HEK293 (cell line): ENCODE results near the gene LIN54.

Source experiments
- CTCF ChIA-PET: fragments of 350-600 bp; formaldehyde crosslinking; extraction: SDS; loops from one replicate; lab custom pipeline; 2021; ENCODE audit warnings: antibody characterized with exemption; lab: Yijun Ruan, JAX
- POLR2A ChIA-PET: fragments of 300-600 bp; formaldehyde crosslinking; extraction: SDS; loops from one replicate; lab custom pipeline; 2020; ENCODE audit warnings: antibody characterized with exemption, inconsistent platforms; lab: Yijun Ruan, JAX
- H3K27ac ChIP-seq: fragments of 200-500 bp; sonication (Bioruptor generic); 2 replicates; pipeline ENCODE4 v1.5.1; 2014; ENCODE audit warnings: low read depth, low read length, control low read depth, inconsistent platforms; ENCODE audit errors: extremely low read depth
- H3K36me3 ChIP-seq, 2 experiments: fragments of 200-500 bp in 1 of 2; sonication (Bioruptor generic) in 1 of 2; 1 replicate in 1 of 2; 2 replicates in 1 of 2; pipeline ENCODE4 v1.5.1; 2014 to 2017; ENCODE audit warnings: inconsistent platforms in 2 of 2, low read length in 2 of 2; ENCODE audit not compliant: control insufficient read depth in 2 of 2, insufficient read depth in 1 of 2
- H3K4me1 ChIP-seq: fragments of 200-500 bp; sonication (Bioruptor generic); 2 replicates; pipeline ENCODE4 v1.5.1; 2014; ENCODE audit warnings: mild to moderate bottlenecking, low read length, inconsistent platforms; ENCODE audit not compliant: control insufficient read depth, insufficient read depth
- H3K4me3 ChIP-seq: 2 replicates; pipeline ENCODE4 v1.5.1; 2011; ENCODE audit warnings: low read depth, mild to moderate bottlenecking, control low read depth, low read length, moderate library complexity
- H3K9me3 ChIP-seq: fragments of 200-500 bp; sonication (Bioruptor generic); 2 replicates; pipeline ENCODE4 v1.5.1; 2014; ENCODE audit warnings: low read depth, low read length, inconsistent platforms; ENCODE audit not compliant: control insufficient read depth, insufficient read depth
- INSM2 ChIP-seq: fragments of 450-650 bp; formaldehyde crosslinking; IDR thresholded peaks from 2 replicates; pipeline ENCODE4 v1.5.1; 2016; ENCODE audit warnings: missing biosample characterization, missing genetic modification characterization
- MZF1 ChIP-seq: fragments of 450-650 bp; formaldehyde crosslinking; IDR thresholded peaks from 2 replicates; pipeline ENCODE4 v1.5.1; 2017; ENCODE audit warnings: missing biosample characterization, missing genetic modification characterization, borderline replicate concordance
- OSR2 ChIP-seq: fragments of 450-650 bp; formaldehyde crosslinking; IDR thresholded peaks from 2 replicates; pipeline ENCODE4 v1.5.1; 2016; ENCODE audit warnings: missing biosample characterization, missing genetic modification characterization
- ZFP41 ChIP-seq: fragments of 450-650 bp; formaldehyde crosslinking; IDR thresholded peaks from 2 replicates; pipeline ENCODE4 v1.5.1; 2016; ENCODE audit warnings: missing biosample characterization, missing genetic modification characterization, borderline replicate concordance
- ZNF18 ChIP-seq: fragments of 450-650 bp; formaldehyde crosslinking; IDR thresholded peaks from 2 replicates; pipeline ENCODE4 v1.5.1; 2016; ENCODE audit warnings: missing biosample characterization, missing genetic modification characterization
- ZNF423 ChIP-seq: fragments of 450-650 bp; formaldehyde crosslinking; IDR thresholded peaks from 2 replicates; pipeline ENCODE4 v1.5.1; 2016; ENCODE audit warnings: missing biosample characterization, missing genetic modification characterization
- ZNF518A ChIP-seq: fragments of 450-650 bp; formaldehyde crosslinking; conservative IDR thresholded peaks from 2 replicates; pipeline ENCODE4 v1.5.1; 2016; ENCODE audit warnings: low read depth, missing biosample characterization, missing genetic modification characterization
- TF ChIP-seq, protein P1 (sequence below): fragments of 450-650 bp; formaldehyde crosslinking; IDR thresholded peaks from 2 replicates; pipeline ENCODE4 v1.5.1; 2016; ENCODE audit warnings: missing biosample characterization, missing genetic modification characterization
- TF ChIP-seq, protein P2 (sequence below): fragments of 450-650 bp; formaldehyde crosslinking; IDR thresholded peaks from 2 replicates; pipeline ENCODE4 v1.5.1; 2016; ENCODE audit warnings: missing biosample characterization, missing genetic modification characterization
- TF ChIP-seq, protein P3 (sequence below): fragments of 450-650 bp; formaldehyde crosslinking; IDR thresholded peaks from 2 replicates; pipeline ENCODE4 v1.5.1; 2016; ENCODE audit warnings: missing biosample characterization, missing genetic modification characterization

LIN54 gene

GRCh38 chr4:82968972-82969371 lies 41.7 kb downstream of the LIN54 start:
- ChIA-PET POLR2A (no interaction called here), CTCF (interaction anchor here (0.8 kb wide), 1 partner anchor 12 kb away, joined by 4 read pairs; no protein-coding TSS in a partner anchor)
- Histone ChIP-seq H3K27ac (no peak overlapping the region), H3K36me3 (peaks cover 6 to 45% of the 10 kb centered on the region in 2 experiments), H3K4me3 (no peak overlapping the region), H3K9me3 (no peaks in the 10 kb centered on the region), H3K4me1 (no peaks in the 10 kb centered on the region)
- TF ChIP-seq ZFP41 (no peak), MZF1 (tag by site-specific recombination) (no peak), ZNF18 (tag by site-specific recombination) (no peak), OSR2 (tag by site-specific recombination) (no peak)
- TF ChIP-seq, protein P1, sequence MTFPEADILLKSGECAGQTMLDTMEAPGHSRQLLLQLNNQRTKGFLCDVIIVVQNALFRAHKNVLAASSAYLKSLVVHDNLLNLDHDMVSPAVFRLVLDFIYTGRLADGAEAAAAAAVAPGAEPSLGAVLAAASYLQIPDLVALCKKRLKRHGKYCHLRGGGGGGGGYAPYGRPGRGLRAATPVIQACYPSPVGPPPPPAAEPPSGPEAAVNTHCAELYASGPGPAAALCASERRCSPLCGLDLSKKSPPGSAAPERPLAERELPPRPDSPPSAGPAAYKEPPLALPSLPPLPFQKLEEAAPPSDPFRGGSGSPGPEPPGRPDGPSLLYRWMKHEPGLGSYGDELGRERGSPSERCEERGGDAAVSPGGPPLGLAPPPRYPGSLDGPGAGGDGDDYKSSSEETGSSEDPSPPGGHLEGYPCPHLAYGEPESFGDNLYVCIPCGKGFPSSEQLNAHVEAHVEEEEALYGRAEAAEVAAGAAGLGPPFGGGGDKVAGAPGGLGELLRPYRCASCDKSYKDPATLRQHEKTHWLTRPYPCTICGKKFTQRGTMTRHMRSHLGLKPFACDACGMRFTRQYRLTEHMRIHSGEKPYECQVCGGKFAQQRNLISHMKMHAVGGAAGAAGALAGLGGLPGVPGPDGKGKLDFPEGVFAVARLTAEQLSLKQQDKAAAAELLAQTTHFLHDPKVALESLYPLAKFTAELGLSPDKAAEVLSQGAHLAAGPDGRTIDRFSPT (tag by site-specific recombination), result no peak

- TF ChIP-seq, protein P2, sequence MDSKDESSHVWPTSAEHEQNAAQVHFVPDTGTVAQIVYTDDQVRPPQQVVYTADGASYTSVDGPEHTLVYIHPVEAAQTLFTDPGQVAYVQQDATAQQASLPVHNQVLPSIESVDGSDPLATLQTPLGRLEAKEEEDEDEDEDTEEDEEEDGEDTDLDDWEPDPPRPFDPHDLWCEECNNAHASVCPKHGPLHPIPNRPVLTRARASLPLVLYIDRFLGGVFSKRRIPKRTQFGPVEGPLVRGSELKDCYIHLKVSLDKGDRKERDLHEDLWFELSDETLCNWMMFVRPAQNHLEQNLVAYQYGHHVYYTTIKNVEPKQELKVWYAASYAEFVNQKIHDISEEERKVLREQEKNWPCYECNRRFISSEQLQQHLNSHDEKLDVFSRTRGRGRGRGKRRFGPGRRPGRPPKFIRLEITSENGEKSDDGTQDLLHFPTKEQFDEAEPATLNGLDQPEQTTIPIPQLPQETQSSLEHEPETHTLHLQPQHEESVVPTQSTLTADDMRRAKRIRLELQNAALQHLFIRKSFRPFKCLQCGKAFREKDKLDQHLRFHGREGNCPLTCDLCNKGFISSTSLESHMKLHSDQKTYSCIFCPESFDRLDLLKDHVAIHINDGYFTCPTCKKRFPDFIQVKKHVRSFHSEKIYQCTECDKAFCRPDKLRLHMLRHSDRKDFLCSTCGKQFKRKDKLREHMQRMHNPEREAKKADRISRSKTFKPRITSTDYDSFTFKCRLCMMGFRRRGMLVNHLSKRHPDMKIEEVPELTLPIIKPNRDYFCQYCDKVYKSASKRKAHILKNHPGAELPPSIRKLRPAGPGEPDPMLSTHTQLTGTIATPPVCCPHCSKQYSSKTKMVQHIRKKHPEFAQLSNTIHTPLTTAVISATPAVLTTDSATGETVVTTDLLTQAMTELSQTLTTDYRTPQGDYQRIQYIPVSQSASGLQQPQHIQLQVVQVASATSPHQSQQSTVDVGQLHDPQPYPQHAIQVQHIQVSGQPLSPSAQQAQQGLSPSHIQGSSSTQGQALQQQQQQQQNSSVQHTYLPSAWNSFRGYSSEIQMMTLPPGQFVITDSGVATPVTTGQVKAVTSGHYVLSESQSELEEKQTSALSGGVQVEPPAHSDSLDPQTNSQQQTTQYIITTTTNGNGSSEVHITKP (tag by site-specific recombination), result peak; percentile 84
- no peak for TF ChIP-seq INSM2 (tag by site-specific recombination)
- ChIA-PET POLR2A (interaction anchor here (1.1 kb wide), 1 partner anchor 69 kb away, joined by 3 read pairs; the partner anchor contains the start of gene COPS4), CTCF (no interaction called here)
- Histone ChIP-seq H3K4me1 (no peaks in the 10 kb centered on the region), H3K9me3 (no peaks in the 10 kb centered on the region), H3K4me3 (no peak overlapping the region), H3K36me3 (peaks cover 6 to 42% of the 10 kb centered on the region in 2 experiments), H3K27ac (no peak overlapping the region)
Observed at GRCh38 chr4:82965763-82966162, 44.9 kb downstream of the LIN54 start.

- POLR2A ChIA-PET, result no interaction called here
- H3K36me3 ChIP-seq, result peaks cover 0 to 14% of the 10 kb centered on the region in 2 experiments; a peak in 2 of 3 replicates
- H3K4me3 ChIP-seq, result no peak overlapping the region
- H3K9me3 ChIP-seq, result no peaks in the 10 kb centered on the region
- TF ChIP-seq ZNF518A (tag by site-specific recombination), result no peak
- TF ChIP-seq, protein P3, sequence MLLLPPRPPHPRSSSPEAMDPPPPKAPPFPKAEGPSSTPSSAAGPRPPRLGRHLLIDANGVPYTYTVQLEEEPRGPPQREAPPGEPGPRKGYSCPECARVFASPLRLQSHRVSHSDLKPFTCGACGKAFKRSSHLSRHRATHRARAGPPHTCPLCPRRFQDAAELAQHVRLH, result no peak
- no peak for TF ChIP-seq ZNF423 (tag by site-specific recombination)
- TF ChIP-seq, all 188 proteins: peak for 0
- Histone ChIP-seq H3K4me1 (no peaks in the 10 kb centered on the region), H3K27ac (no peak overlapping the region)
- CTCF ChIA-PET, result interaction anchor here (1.0 kb wide), 1 partner anchor 12 kb away, joined by 4 read pairs; no protein-coding TSS in a partner anchor
Observed at GRCh38 chr4:82957045-82957444, 53.6 kb downstream of the LIN54 start.
